Psoas muscle (tissue), 8 donors: ENCODE measurements around the gene CACNG8. TPM values are rescaled to one million over a fixed set of nuclear protein-coding genes. Genes with fewer than 3 reads are reported as not detected.

Experiments
- ATAC-seq, 4 donors: fragments of 200-7000 bp; cut with Tn5 transposase; one replicate each; pipeline ENCODE4 v1.9.1; 2020; ENCODE audit warnings: moderate library complexity in 3 of 4, mild to moderate bottlenecking in 2 of 4
- DNase-seq, 2 donors: peaks; one replicate each; pipeline ENCODE4 v3.0.0-alpha.2; 2020
- H3K27ac ChIP-seq: fragments of 200-600 bp; one replicate; pipeline ENCODE4 v1.8.0; 2022
- H3K27me3 ChIP-seq, 3 donors: fragments of 200-600 bp in 1 of 3; one replicate each; pipeline versions ENCODE4 v1.6.1 to v1.8.0; 2013 to 2022; ENCODE audit warnings: low read length in 2 of 3, mild to moderate bottlenecking in 2 of 3, moderate library complexity in 1 of 3; ENCODE audit not compliant: insufficient read depth in 3 of 3
- H3K36me3 ChIP-seq, 2 donors: fragments of 200-600 bp in 1 of 2; one replicate each; pipeline versions ENCODE4 v1.6.1 to v1.8.0; 2013 to 2022; ENCODE audit warnings: low read depth in 1 of 2, mild to moderate bottlenecking in 1 of 2, moderate library complexity in 1 of 2; ENCODE audit not compliant: insufficient read depth in 1 of 2
- H3K4me1 ChIP-seq: fragments of 200-600 bp; one replicate; pipeline ENCODE4 v1.8.0; 2022
- H3K4me3 ChIP-seq: fragments of 200-600 bp; one replicate; pipeline ENCODE4 v1.8.0; 2022; ENCODE audit warnings: mild to moderate bottlenecking
- H3K9me3 ChIP-seq: fragments of 200-600 bp; one replicate; pipeline ENCODE4 v1.8.0; 2022
- CTCF ChIP-seq: fragments of 200-600 bp; IDR thresholded peaks from one replicate; pipeline ENCODE4 v1.8.0; 2022; ENCODE audit warnings: antibody characterized with exemption
- WGBS, 3 donors: extraction: QIAGEN DNeasy Blood & Tissue Kit; methylation state at CpG; one replicate each; pipeline versions ENCODE4 v1.1.6 to v1.1.7; 2013; 5-methylcytosine and 5-hydroxymethylcytosine counted together
- intact Hi-C, 2 donors: fragments of 100-400 bp; cut with DNase I; formaldehyde crosslinking; loops; one replicate each; pipeline versions ENCODE4 v1.11.0 to v1.14.2; 2022
- polyA plus RNA-seq, 3 donors: library from polyadenylated mRNA; stranded (reverse); fragments of 200-250 nt; gene quantifications; one replicate each; pipeline ENCODE4 v1.2.3, GENCODE V29; 2013
- total RNA-seq, 4 donors: library from RNA; stranded (reverse); fragmentation: NEBNext Ultra II Directional in 2 of 4; extraction: Animal tissue kit (Norgen Biotek cat#: 25700) in 2 of 4; gene quantifications; one replicate each; pipeline versions ENCODE4 v1.2.1 to v1.2.4, GENCODE V29; 2021 to 2023
- donor health status: healthy with polysubstance abuse.
- donor health status: DM: no; HTN: no; CAD: no; lungs with moderate emphysema.
- donor health status: Bipolar disorder and iron deficiency.
- donor health status: healthy.
- donor health status: DM: yes; HTN: yes; CAD: no.
- donor health status: DM: no; HTN: no; CAD: no.
- donor health status: DM: no; HTN: no; CAD: no.
- donor health status: DM: yes; HTN: yes; CAD: no.

CACNG8 gene
- total and polyA plus RNA-seq, 7 donors, result 0.04 to 0.42 (median 0.16) TPM

DNA sequence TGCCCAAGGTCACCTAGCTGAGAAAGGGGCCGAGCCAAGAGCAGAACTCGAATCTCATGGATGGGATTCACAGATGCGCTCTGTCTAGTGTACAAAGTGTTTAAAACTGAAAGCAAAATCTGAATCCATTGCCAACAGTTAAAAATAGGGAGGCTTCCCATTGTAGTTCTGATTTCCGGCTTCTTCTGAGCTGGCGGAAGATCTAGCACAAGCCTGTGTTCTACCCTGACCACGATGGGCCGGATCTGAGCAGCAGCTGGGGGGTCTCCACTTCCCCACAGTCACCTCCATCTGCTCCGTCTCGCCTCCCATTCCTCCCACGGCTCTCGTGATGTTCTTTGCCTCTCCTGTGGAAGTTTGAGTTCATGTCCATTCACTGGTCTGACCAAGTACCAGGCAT, 2.4 kb downstream of the CACNG8 start:
- DNase-seq (no peak), ATAC-seq (no peak)
- Histone ChIP-seq H3K27me3 (peaks cover 0 to 57% (median 22%) of the 10 kb centered on the region in 3 donors), H3K9me3 (no peaks in the 10 kb centered on the region), H3K36me3 (no peaks in the 10 kb centered on the region), H3K27ac (no peak overlapping the region), H3K4me3 (peak overlapping the region; percentile 32), H3K4me1 (no peaks in the 10 kb centered on the region)
- intact Hi-C loops, result no loop called here
- TF ChIP-seq CTCF, result no peak
- WGBS, 3 donors, result 48 to 55% (median 54%) methylated on average over 11 of the region's 11 CpGs

GRCh38 chr19:53966931-53967330, 4.2 kb downstream of the CACNG8 start:
- no peak overlapping the region for H3K27ac ChIP-seq
- no peaks in the 10 kb centered on the region for H3K4me1 ChIP-seq
- 57 to 62% (median 61%) methylated on average over 7 of the region's 7 CpGs for WGBS, 3 donors
- H3K36me3 ChIP-seq, result no peaks in the 10 kb centered on the region
- H3K27me3 ChIP-seq, result peaks cover 0 to 40% (median 13%) of the 10 kb centered on the region in 3 donors
- no peak for DNase-seq
- TF ChIP-seq CTCF, result no peak
- no peak overlapping the region for H3K4me3 ChIP-seq
- intact Hi-C loops, result no loop called here
- H3K9me3 ChIP-seq, result no peaks in the 10 kb centered on the region
- no peak for ATAC-seq

DNA sequence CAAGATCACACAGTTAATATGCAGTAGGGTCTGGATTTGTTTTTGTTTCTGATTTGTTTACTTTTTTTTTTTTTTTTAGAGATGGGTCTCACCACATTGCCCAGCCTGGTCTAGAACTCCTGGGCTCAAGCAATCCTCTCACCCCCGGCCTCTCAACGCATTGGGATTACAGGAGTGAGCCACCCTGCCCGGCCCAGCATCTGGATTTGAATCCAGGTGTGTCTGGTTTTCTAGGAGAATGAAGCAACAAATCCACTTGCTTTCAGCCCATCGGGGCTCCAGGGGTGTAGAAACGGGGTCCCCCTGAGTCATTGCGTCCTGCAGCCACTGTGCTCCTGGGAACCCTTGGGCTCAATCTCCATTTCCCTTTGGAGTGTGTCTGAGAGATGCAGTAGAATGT, 6.6 kb downstream of the CACNG8 start:
- intact Hi-C loops, result no loop called here
- DNase-seq, result no peak
- Histone ChIP-seq H3K9me3 (no peaks in the 10 kb centered on the region), H3K36me3 (no peaks in the 10 kb centered on the region), H3K4me3 (no peak overlapping the region), H3K27ac (no peak overlapping the region), H3K27me3 (peaks cover 0 to 22% (median 0%) of the 10 kb centered on the region in 3 donors), H3K4me1 (no peaks in the 10 kb centered on the region)
- no peak for TF ChIP-seq CTCF
- WGBS, 3 donors, result 87 to 90% (median 87%) methylated on average over 6 of the region's 6 CpGs
- ATAC-seq, result no peak

DNA sequence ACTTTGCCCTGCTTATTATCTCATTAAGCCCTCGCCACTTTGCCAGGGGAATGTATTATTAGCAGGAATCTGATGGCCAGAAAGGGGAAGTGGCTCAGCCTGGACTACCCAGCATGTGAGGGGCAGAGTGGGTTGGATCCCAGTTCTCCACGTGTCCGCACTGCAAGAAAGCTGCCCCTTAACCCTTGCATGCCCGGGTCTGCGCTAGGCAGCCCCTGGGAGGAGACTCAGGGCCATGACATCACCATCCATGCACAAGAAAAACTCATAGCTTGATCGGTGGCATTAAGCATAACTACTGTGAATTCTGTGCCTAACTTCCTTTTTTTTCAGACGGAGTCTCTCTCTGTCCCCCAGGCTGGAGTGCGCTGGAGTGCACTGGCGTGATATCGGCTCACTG, 8.9 kb downstream of the CACNG8 start:
- no peaks in the 10 kb centered on the region for H3K36me3 ChIP-seq
- WGBS, 3 donors, result 60 to 65% (median 65%) methylated on average over 10 of the region's 10 CpGs
- DNase-seq (no peak), ATAC-seq (no peak)
- H3K27me3 ChIP-seq, result no peaks in the 10 kb centered on the region
- H3K9me3 ChIP-seq, result no peaks in the 10 kb centered on the region
- no peak overlapping the region for H3K4me3 ChIP-seq
- H3K27ac ChIP-seq, result no peak overlapping the region
- no peaks in the 10 kb centered on the region for H3K4me1 ChIP-seq
- no peak for TF ChIP-seq CTCF
- intact Hi-C loops, result loop anchor here in 1 of 2 donors (10.0 kb wide), 1 partner anchor 143 kb away; the partner anchor contains the start of genes PRPF31 and TFPT

GRCh38 chr19:53977429-53977990, 14.8 kb downstream of the CACNG8 start:
- intact Hi-C loops, result loop anchor here in 1 of 2 donors (5.0 to 10.0 kb wide), 2 partner anchors 45 to 137 kb away; partner anchors contain the start of genes PRPF31 and TFPT
- Histone ChIP-seq H3K4me3 (peak overlapping the region; percentile 56), H3K4me1 (peaks cover 9% of the 10 kb centered on the region), H3K9me3 (no peaks in the 10 kb centered on the region), H3K36me3 (no peaks in the 10 kb centered on the region), H3K27me3 (peaks cover 0 to 6% (median 5%) of the 10 kb centered on the region in 3 donors), H3K27ac (peak overlapping the region; percentile 49)
- no peak for TF ChIP-seq CTCF
- 1 to 3% (median 1%) methylated on average over 9 of the region's 9 CpGs for WGBS, 3 donors
- DNase-seq (peak; percentile 73 to 79), ATAC-seq (peak; percentile 71 to 80 (median 75))
